ENCODE results near the gene TEX35.

The TEX35 gene

DNA sequence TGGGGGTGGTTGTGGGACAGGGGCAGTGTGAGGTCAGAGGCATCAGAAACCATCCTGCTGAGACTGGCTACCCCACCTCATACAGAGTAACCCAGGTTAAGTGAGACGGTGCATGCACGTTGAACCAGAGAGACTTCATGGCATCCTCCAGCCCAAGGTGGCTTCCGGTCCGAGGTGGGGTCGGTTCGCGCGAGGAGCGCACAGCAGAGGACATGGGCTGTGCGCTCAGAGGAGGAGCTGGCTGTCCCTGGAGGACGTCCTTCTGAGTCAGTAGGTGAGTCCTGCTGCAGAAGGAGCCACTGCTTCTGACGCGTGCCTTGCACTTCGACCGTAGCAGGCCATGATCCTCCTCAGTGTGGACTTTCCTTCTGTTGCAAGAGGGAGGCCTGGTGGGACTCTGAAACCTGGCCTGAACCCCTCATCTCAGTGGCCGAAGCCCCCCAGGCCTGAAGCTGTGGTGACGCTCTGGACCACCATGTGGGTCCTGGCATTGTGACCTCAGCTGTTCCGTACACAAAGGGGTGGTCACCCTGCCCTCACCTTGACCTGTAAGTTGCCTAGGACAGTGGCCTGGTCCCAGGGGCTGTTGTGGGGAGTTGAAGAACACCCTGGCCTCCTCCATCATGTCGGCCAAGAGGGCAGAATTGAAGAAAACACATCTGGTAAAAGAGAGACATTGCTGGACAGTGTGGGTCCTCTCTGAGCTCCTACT, at the start of gene TEX35:
Gene TEX35 (plus strand): TSS at position 544 of the 712 bp plus-strand sequence. CDS start 80 bp downstream, at position 624.
- no peak for DNase-seq

DNA sequence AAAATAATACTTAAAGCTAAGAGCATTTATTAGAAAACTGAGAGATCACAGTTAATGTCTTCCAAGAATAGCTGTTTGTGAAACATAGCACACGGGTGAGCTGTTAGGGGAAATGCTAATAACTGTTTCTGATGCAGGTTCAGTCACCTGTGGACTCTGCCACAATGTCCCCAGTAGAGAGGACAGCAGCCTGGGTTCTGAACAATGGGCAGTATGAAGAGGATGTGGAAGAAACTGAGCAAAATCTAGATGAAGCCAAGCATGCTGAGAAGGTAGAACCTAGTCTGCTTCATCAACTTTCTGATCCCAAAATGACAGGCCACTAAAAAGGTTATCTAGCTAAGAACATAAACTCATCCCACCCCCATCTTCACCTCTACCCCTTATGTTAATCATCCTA, 48.8 kb upstream of the TEX35 start:
- DNase-seq: no peak

DNA sequence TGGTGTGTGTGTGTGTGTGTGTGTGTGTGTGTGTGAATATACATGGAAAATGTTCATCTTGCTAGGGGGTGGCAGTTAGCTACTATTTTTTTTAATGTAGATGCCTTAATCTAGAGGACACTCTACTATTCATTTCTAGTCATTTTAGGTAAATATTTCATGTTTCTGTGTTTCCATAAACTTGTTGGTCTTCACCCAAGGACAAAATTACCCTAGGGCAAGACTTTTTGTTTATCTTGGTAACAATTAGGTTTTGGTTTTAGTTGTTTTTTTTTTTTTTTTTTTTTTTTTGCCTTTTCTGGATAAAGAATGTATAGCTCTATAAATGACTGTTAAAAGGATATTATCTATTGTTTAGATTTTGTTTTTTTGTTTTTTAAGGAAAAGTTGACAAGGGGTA, 48.3 kb upstream of the TEX35 start:
- no peak for DNase-seq

DNA sequence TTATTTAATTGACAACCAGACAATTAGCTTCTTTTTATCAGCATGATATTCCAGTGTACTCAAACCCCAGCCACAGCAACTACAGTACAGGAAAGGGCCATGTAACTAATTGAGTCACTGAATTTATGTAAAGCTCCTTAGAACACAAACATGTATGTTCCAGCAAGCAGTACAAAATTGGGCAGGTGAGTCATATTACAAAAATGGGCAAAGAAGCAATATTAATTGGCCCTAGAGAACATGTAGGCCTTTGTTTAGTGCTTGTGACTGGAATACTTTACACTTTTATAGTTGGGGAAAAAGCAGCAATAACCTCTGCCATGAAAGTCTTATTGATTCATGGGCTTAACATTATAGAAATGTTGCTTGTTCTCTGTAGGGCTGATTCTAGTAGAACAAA, 47.9 kb upstream of the TEX35 start:
- no peak for DNase-seq

DNA sequence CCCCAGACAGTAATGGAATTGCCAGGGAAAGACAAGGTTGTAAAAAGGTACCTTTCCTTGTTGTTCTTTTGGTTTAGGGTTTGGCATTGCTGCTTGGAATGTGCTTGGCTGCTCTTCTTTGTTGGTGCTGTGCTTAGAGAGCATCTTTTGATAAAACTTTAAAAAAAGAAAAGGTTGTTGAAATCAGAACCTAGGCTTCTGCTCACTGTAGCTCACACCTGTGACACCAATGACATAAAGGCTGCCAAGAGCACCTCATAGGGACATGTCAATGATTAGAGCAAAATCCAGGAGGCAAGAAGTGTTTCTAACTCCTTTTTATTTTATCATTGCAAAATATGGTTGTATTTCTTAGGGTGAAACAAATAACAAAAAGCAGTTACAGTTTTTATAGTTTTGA, 45.1 kb upstream of the TEX35 start:
- no peak for DNase-seq

DNA sequence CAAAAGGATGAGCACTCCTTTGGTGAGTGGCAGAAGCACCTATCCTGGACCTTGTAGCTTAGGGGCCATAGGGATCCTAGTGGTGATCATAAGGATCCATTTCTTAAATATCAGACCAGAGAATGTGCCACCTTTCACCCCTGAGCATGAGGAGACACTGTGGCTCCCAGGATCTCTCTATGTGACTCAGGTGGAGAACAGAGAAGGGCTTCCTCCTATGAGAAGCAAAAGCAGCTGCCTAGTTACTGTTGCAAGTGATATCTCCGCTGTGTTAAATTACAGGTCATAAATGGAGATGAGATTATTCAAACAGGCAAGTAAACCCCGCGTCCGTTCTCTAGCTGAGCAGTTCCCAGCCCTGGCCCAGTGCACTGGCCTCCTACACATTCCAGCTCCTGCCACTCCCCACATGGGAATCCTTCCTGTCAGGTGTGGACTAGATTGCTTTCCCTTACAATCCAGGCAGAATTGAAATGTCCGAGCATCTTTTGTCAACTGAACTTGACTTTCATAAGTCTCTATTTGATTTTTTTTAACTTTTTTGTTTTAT, 42.4 kb upstream of the TEX35 start:
- no peak for DNase-seq

DNA sequence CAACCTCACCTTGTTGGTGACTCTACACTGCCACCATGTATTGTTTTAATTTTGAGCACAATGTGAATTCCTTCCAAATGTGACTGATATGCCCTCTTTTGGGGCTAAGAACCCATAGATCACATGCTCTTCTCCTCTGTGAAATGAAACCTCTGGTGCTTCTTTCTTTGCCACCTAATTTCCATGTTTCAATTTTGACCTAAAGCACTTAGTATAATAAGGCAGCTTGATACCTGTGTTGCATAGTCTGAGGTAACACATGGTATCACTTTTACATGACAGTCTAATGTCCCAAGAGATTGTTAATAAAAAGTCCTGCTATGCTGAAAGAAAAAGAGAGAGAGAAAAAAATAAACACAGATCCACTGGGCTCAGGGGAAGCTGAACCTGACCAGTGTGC, 40.4 kb upstream of the TEX35 start:
- no peak for DNase-seq

DNA sequence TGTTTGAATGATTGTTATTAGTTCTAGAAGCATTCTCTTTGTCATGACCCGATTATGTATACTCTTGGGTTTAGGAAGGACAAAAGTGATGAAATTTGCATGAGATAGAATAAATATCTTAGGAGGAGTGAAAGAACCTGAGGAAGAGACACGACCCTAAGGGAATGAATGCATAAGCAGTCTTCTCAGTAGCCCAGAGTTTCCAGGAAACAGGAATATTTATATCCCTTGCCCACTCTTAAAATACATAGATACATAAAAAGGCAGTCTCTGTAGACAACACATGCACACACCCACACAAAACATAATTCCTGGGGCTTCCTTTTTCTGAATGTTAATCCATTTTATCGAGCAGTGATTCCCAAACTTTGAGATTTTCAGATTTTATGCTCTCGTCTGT, 35.5 kb upstream of the TEX35 start:
- no peak for DNase-seq

DNA sequence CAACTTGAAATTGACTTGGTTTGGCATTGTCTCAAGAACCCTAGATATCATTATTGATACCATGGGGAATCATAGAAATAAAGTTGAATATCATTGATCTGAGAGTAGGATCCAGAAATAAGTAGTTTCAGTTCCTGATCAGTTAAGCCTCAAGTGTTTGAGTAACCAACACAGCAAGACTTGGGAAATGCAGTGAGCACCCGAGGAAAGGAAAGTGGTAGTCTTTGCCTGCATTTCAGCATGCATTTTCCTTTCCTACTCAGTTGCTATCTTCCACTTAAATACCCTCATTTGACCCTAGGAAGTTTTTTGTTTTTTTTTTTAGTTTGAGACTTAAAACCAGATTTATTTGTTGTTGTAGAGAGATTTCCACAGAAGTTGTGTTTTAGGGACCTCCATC, 35.1 kb upstream of the TEX35 start:
- no peak for DNase-seq

DNA sequence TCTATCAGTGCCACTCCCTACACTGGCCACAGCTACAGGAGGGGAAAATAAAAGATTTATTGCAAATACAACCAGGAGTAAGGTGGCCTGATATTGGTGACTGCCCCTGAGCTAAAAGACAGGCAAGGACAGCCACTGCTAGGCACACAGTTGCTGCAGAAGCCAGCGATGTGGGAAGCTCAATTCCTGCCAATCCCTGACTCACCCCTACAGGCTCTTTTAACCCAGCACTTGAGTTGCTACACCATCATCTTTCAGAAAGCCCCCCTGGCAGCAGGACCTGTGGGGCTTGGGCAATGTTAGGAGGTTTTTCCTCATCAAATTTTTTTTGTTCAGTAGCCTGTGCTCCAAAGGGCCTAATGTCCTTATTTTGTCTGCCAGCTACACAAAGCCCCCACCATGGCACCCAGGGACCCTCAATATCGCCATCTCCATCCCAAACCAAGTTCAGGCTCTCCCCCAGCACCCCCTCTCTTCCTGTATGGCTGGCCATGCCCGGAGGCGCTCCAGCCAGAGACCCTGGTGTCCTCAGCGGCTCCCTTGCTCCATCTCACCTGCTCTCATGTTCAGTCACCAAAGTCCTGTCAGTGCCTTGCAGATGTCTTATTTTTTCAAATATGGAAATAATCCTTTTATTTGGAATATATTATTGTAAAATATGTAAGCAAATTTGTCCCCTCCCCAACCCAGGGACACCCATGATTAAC, 29.5 kb upstream of the TEX35 start:
- no peak for DNase-seq

DNA sequence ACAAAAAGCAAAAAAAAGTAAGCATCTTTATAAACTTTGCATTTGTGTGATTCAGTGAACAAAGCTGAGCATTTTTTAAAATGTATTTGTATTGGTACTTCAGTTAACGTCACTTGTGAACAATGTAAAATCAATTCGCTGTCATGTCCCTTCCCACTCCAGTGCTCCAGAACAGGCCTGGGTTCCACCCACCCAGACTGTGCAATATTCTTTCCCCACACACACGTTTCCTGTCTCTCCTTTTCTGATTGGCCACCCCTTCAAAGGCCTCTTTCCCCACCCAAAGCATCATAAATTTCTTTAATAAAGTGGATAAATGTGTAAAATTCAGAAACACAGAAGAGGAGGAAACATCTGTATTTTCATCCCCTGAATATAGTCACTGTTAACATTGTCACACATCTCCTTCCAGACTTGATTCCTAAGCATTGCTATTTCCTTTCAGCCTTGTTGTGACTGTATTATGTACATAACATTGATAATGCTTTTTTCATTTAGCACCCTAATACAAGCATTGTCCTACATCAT, 28.1 kb upstream of the TEX35 start:
- no peak for DNase-seq

DNA sequence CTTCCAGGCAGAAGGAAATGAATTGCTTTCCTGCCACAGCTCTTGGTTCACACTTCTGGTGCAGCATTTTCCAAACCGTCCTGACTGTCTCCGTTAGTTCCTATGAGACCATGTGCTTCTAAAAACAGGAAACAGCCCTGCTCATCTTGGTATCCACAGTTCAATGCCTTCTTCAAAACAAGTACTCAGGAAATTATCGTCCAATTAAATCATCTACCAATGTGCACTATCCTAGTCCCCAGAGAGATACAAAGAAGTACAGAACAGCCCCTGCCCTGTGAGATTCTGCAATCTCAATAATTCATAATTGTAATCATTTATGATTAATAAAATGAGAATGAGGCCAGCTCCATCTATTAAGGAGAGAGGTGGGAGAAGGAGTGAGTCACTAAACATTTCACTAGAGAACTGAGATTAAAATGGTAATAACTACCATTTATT, 27.3 kb upstream of the TEX35 start:
- no peak for DNase-seq

DNA sequence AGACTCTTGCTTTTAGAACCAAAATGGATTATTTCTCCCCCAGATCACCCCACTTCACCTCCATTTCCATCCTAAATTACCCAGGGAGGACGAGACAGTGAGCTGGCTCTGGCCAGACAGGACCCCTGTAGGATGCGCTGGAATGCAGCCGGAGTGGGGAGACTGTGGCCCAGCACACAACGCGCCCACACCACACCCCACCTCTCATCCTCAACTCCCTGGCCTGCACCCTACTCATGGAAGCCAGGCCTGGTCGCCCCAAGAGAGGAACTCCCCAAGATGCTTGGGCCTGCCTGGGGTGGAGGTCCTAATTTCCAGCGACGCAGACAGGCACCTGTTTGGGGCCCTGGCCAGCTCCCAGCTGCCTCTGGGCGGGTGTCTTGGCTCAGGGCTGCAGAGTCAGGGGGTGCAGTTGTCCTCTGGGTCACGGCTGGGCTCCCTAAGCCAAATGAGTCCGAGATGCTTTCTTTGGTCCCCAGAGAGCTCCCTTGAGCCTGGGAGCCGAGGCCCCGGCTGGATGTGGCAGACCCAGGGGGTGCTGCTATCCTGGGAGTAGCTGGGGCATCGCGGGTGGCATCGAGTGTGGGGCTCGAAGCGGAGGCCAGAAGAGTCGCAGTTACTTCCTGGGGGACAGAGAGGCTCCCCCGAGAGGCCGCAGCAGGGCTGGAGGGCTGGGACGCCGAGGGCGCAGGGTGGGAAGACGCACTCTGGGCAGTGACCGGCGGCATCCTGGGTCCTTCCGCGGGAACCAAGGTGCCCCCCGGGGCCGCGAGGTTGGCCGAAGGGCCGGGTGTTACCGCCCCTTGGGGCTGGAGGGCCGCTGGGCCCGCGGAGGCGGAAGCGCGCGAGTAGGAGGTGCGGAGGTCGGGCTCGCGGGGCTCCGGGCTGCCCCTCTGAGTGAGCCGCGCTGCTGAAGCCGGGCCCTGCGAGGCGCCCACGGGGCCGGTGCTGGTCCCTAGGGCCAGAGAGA, 26.5 kb upstream of the TEX35 start:
- no peak for DNase-seq

DNA sequence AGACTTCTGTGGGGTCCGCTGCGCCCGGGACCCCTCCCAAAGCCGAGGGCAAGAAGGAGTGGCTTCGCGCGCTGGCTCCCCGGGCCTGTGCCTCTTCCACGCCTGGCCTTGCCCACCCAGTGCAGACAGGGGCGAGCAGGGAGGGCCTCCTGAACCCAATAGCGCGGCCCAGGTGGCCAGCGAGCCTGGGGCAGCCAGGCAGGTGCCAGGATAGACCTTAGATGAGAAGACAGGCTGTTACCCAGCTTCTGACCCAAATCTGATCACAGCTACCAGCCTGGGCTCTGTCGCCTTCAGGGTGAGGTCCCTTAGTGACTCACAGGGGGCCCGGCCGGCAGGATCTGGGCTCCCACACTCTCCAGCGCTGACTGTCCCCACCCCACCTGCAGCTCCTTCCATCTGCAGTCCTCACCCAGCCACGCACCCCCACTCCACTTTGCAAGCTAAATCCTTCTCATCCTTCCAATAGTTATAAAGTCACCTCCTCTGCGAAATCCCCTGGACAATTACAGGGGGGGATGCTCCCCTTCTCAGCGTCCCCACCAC, 25.8 kb upstream of the TEX35 start:
- DNase-seq: no peak

DNA sequence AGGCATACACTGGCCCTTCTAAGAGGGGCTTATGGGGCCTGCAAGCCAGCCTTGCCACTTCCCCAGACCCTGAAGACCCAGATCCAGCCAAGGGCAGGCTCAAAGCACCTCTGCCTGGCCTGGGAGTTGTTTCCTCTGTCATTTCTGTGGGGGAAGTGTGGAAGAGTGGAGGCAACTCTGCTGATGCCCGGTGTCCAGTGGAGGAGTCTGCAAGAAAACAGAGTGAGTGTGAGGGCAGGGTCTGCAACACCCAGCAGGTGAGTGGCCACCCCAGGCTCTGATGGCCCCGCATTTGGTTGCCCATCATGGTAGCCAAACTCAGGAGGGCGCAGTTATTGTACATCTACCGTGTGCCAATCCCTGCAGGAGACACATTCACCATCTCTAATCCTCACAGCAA, 24.5 kb upstream of the TEX35 start:
- DNase-seq: no peak

DNA sequence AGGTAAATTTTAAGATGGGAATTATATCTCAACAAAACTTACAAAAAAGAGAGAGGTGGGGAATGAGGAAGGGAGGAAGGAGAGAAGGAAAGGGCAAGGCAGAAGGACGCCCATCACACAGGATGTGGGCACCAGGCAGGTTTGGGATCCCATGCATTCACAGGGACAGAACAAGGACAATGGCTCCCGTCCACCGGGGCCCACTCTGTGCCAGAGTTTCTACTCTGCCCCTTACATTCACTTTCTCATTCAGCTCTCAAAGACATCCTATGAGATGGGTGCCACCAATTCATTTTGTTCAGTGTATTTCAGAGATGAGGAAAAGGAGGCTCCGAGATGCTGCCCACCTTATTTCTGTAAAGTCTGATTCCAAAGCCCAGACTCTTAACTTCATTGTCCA, 23.5 kb upstream of the TEX35 start:
- no peak for DNase-seq

DNA sequence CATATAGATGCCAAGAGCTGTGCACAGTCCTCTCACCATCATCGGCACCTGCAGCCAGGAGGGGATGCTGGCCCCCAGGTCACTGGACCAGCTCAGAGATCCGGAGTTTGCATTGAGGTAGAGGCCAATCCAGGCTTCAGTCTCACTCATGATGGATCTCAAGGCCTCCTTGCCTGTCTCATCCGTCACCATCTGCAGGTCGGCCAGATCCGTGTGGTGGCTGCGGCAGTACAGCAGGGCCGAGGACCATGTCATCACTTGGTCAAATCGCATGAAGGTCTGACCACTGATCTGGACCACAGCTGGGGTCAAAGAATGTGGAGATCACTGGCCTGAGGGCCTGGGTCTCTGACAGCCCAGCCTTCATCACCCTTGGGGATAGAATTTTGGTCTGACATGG, 22.8 kb upstream of the TEX35 start:
- DNase-seq: no peak

DNA sequence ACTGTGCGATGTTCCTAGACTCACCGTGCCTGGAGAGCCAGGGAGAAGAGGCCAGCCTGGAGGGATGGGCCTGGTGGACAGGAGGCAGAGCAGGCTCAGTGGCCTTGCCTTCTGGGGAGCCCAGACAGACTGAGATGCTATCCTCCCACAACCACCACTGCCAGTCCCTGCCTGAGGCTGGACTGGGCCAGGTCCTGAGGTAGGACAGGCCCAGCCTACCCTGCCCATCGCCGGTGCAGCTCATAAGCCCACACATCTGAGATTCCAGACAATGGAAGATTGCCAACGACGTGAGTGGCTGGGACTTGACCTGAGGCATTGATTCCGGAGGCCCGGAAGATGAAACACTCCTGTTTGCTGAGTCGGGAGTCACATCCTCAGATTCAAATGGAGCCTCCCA, 21.9 kb upstream of the TEX35 start:
- no peak for DNase-seq

DNA sequence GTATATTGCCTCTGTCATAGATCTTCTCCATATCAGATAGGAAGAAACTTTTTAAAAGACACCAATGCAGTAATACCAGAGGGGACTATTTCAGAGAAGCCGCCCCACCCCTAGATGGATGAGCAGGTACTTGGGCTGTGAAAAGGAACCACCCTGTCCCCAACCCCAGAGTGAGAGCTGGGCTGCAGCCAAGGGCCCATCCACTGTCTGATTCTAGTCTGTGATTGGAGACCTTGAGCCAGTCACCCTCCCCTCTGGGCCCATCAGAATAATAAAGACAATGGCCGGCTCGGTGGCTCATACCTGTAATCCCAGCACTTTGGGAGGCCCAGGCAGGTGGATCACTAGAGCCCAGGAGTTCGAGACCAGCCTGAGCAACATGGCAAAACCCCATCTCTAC, 21.2 kb upstream of the TEX35 start:
- DNase-seq: no peak

DNA sequence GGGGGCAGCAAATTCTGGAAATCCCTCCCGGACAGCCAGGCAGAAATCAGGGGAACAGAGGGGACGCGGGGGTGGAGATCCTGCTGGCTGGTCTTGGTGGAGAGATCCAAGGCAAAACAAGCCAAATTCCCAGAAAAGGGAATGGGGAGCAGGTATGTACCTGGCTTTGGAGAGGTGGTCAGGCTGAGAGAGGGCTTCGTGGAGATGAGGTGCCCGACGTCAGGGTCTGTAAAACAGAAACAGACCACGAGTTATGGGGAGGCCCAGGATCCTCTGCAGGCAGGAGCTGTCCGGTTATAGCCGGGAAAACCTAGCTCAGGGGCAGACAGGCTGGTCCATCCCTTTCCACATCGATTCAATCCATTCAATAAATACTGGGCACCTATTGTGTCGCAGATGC, 20.6 kb upstream of the TEX35 start:
- no peak for DNase-seq

DNA sequence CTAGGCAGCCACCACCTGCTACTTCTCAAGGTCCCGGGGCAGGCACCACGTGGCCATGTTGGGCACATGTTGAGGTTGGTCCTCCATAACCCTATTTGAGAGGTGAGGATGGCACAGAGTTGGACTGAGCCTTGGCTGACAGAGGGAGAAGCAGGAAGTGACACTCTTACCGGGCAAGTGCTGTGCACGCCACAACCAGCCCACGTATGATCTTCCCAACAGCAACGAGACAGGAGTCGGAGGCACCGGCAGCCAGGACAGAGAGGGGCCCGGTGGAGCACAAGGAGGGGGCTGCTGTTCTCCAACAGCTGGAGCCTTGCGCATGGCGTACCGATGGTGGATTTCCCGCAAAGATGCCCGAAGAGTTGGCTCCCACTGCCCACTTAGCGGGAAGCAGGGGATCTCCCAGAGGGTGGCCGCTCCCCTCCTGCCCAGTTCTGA, 19.6 kb upstream of the TEX35 start:
- no peak for DNase-seq

DNA sequence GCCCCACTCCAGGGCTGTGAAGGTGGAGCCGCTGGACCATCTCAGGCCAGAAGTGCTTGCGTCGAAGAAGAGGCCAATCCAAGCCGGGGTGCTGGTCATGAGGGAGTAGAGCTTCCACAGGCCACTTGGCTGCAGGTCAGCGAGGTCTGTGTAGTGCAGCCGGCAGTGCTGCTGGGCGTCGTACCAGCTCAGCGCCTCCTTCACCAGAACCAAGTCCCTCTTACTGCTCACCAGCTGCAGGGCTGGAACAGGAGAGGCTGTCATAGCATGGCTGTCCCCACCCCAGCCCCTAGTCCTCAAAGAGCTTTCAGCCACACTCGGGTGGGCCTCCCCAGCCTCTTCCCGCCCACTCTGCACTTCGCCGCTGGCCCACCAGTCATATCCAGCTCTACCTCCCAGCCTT, 18.3 kb upstream of the TEX35 start:
- no peak for DNase-seq

DNA sequence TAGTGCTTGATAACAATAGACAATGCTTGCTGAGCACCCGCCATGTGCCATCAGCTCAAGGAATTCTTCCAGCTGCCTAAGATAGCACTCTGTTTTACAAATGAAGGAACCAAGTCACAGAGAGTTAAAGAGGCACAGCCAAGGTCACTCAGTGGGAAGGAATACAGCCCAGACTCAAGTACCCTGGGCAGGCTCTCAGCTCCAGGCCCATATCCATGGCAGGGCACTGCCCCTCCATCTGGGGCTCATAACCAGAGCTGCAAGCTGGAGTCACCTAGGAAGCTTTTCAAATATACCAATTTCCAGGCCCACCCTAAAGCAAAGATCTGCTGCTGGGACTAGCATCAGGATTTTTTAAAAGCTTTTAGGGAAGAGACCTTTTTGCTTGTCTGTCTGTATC, 17.8 kb upstream of the TEX35 start:
- no peak for DNase-seq
